HepG2 (cell line): ENCODE results near the gene TMEM231. TPM values are rescaled to one million over a fixed set of nuclear protein-coding genes. Genes with fewer than 3 reads are reported as not detected.
A peak's percentile ranks its signal among the peaks of the same experiment; 100 is the strongest.

Experiments
- ATAC-seq: fragments of 200-7000 bp; cut with Tn5 transposase; 3 replicates; pipeline ENCODE4 v1.9.1; 2020; ENCODE audit warnings: mild to moderate bottlenecking, moderate library complexity
- BruUV-seq: library from RNA; stranded (reverse); fragments of 400-500 nt; replicated peaks from 2 replicates; lab custom pipeline; 2021; lab: Mats Ljungman, UMichigan
- CTCF ChIA-PET: fragments of 300-600 bp; formaldehyde crosslinking; extraction: SDS; loops from one replicate; lab custom pipeline; 2021; ENCODE audit warnings: low total read pairs, inconsistent platforms, low intra/inter-chr PET ratio; lab: Yijun Ruan, JAX
- POLR2A ChIA-PET: fragments of 350-600 bp; sonication (Branson Sonifier 250); formaldehyde crosslinking; loops from one replicate; lab custom pipeline; 2020; ENCODE audit warnings: antibody characterized with exemption, inconsistent platforms; lab: Yijun Ruan, JAX
- DNase-seq: peaks from one replicate; pipeline ENCODE4 v3.0.0-alpha.2; 2015; ENCODE audit warnings: low spot score
- FAIRE-seq: peaks from 3 replicates; lab custom pipeline; 2011; peaks lifted over from hg19 to GRCh38; lab: Jason Lieb, UNC
- H2AFZ ChIP-seq: one replicate; pipeline ENCODE4 v1.6.1; 2011; ENCODE audit warnings: low read length, inconsistent platforms
- H3K27ac ChIP-seq: fragments of 300-600 bp; 3 replicates; pipeline ENCODE4 v1.8.0; 2011; ENCODE audit warnings: mixed run types, mild to moderate bottlenecking, mixed read lengths, low read length, inconsistent platforms; ENCODE audit not compliant: insufficient read depth; ENCODE audit errors: extremely low read length
- H3K27me3 ChIP-seq, 2 experiments: fragments of 200-600 bp in 1 of 2; 2 replicates in 1 of 2; 3 replicates in 1 of 2; pipeline versions ENCODE4 v1.6.0 to v1.8.0; 2011; ENCODE audit warnings: low read length in 2 of 2, mild to moderate bottlenecking in 2 of 2, moderate library complexity in 2 of 2, inconsistent platforms in 1 of 2; ENCODE audit not compliant: insufficient read depth in 2 of 2, control insufficient read depth in 1 of 2
- H3K36me3 ChIP-seq, 2 experiments: fragments of 200-600 bp in 1 of 2; replicated peaks in 1 of 2; 2 replicates in 1 of 2; 3 replicates in 1 of 2; pipeline versions ENCODE4 v1.5.1 to v1.8.0; 2011; ENCODE audit warnings: low read length in 2 of 2, inconsistent platforms in 1 of 2; ENCODE audit not compliant: insufficient read depth in 2 of 2, control insufficient read depth in 1 of 2
- H3K4me1 ChIP-seq: 2 replicates; pipeline ENCODE4 v1.5.1; 2012; ENCODE audit warnings: low read length, inconsistent platforms; ENCODE audit not compliant: insufficient read depth
- H3K4me2 ChIP-seq: 2 replicates; pipeline ENCODE4 v1.6.0; 2011; ENCODE audit warnings: low read depth, low read length, inconsistent platforms
- H3K4me3 ChIP-seq, 3 experiments: fragments of 200-600 bp in 1 of 3; sonication (generic), shearing (Covaris generic) in 1 of 3; replicated peaks in 1 of 3; 2 replicates each; pipeline ENCODE4 v1.5.1; 2011 to 2016; ENCODE audit warnings: low read length in 3 of 3, inconsistent platforms in 2 of 3, low read depth in 2 of 3, mild to moderate bottlenecking in 2 of 3, control low read depth in 1 of 3, mixed read lengths in 1 of 3; ENCODE audit not compliant: insufficient read depth in 1 of 3
- H3K79me2 ChIP-seq: one replicate; pipeline ENCODE4 v1.6.1; 2011; ENCODE audit warnings: low read length, inconsistent platforms; ENCODE audit not compliant: insufficient read depth
- H3K9ac ChIP-seq: 2 replicates; pipeline ENCODE4 v1.6.0; 2011; ENCODE audit warnings: mild to moderate bottlenecking, low read depth, low read length, inconsistent platforms; ENCODE audit not compliant: insufficient read depth
- H3K9me3 ChIP-seq: 2 replicates; pipeline ENCODE4 v1.5.1; 2012; ENCODE audit warnings: mild to moderate bottlenecking, low read length
- H4K20me1 ChIP-seq: 2 replicates; pipeline ENCODE4 v1.6.0; 2011; ENCODE audit warnings: inconsistent platforms, mild to moderate bottlenecking, low read length, moderate library complexity; ENCODE audit not compliant: insufficient read depth
- CREB3 ChIP-seq: sonication (generic); formaldehyde crosslinking; IDR thresholded peaks from 2 replicates; pipeline ENCODE4 v1.5.0; 2020; ENCODE audit warnings: missing genetic modification reagents
- GMEB1 ChIP-seq: sonication (generic); formaldehyde crosslinking; IDR thresholded peaks from 2 replicates; pipeline ENCODE4 v1.5.1; 2020; ENCODE audit warnings: missing genetic modification reagents, mild to moderate bottlenecking, borderline replicate concordance
- KMT2B ChIP-seq: IDR thresholded peaks from 2 replicates; pipeline ENCODE4 v1.6.1; 2016; ENCODE audit warnings: missing genetic modification reagents, missing compliant biosample characterization
- MNT ChIP-seq: fragments of 450-650 bp; IDR thresholded peaks from 2 replicates; pipeline ENCODE4 v1.6.1; 2016
- NPAS2 ChIP-seq: sonication (generic); formaldehyde crosslinking; IDR thresholded peaks from 2 replicates; pipeline ENCODE4 v1.8.0; 2022; ENCODE audit warnings: mild to moderate bottlenecking, missing genetic modification reagents, borderline replicate concordance
- PHB2 ChIP-seq: fragments of 450-650 bp; IDR thresholded peaks from 2 replicates; pipeline ENCODE4 v1.6.1; 2018; ENCODE audit not compliant: partially characterized antibody
- THAP11 ChIP-seq: IDR thresholded peaks from 2 replicates; pipeline ENCODE4 v1.6.1; 2016; ENCODE audit warnings: missing biosample characterization, missing genetic modification reagents
- ZBED4 ChIP-seq: sonication (generic); formaldehyde crosslinking; IDR thresholded peaks from 2 replicates; pipeline ENCODE4 v1.4.0; 2020; ENCODE audit warnings: missing genetic modification reagents, borderline replicate concordance
- ZNF143 ChIP-seq: sonication (generic); formaldehyde crosslinking; IDR thresholded peaks from 2 replicates; pipeline ENCODE4 v1.4.0; 2020; ENCODE audit warnings: missing genetic modification reagents
- ZNF326 ChIP-seq: sonication (generic); formaldehyde crosslinking; IDR thresholded peaks from 2 replicates; pipeline ENCODE4 v1.4.0; 2020; ENCODE audit warnings: missing genetic modification reagents, borderline replicate concordance
- WGBS: methylation state at CpG from one replicate; pipeline ENCODE4 v1.1.6; 2017; ENCODE audit warnings: low lambda C conversion rate; 5-methylcytosine and 5-hydroxymethylcytosine counted together
- in situ Hi-C: cut with HindIII; loops from 2 replicates; pipeline ENCODE4 v1.10.0; 2017; ENCODE audit warnings: low pct_unique_long_range_greater_than_20kb; ENCODE audit not compliant: extremely low pct_ligation_motif_present
- intact Hi-C: fragments of 100-400 bp; cut with micrococcal nuclease; formaldehyde crosslinking; loops from one replicate; pipeline ENCODE4 v1.10.0; 2022; ENCODE audit not compliant: unreplicated experiment
- polyA plus RNA-seq, 8 experiments: library from polyadenylated mRNA; depleted of rRNA in 3 of 8; stranded (reverse) in 7 of 8; unstranded in 1 of 8; fragments of >200 nt; fragmentation: Illumina TruSeq in 4 of 8; extraction: Trizol in 4 of 8; gene quantifications; 2 replicates each; pipeline versions ENCODE4 v1.2.1 to v1.2.3, GENCODE V29; 2011 to 2016; ENCODE audit warnings: low read depth in 4 of 8, missing spikeins in 1 of 8, mixed read lengths in 1 of 8; ENCODE audit not compliant: insufficient read depth in 1 of 8
- total RNA-seq, 5 experiments: library from RNA; depleted of rRNA; stranded (reverse); fragments of >200 nt; fragmentation: Illumina TruSeq; extraction: Trizol; gene quantifications; 2 replicates each; pipeline ENCODE4 v1.2.3, GENCODE V29; 2016; ENCODE audit warnings: low read depth in 1 of 5
- TF ChIP-seq, protein P1 (sequence below): sonication (generic); formaldehyde crosslinking; IDR thresholded peaks from 2 replicates; pipeline ENCODE4 v1.8.0; 2022; ENCODE audit warnings: low read depth, missing genetic modification reagents
- TF ChIP-seq, protein P2 (sequence below): sonication (generic); formaldehyde crosslinking; IDR thresholded peaks from 2 replicates; pipeline ENCODE4 v1.4.0; 2020; ENCODE audit warnings: mild to moderate bottlenecking, missing genetic modification reagents

Gene TMEM231
- total and polyA plus RNA-seq, 2 of the 13 experiments (the other 11 are each of a cell fraction or from before 2014, with no cell fraction given), result 3.5 to 7.4 TPM

DNA sequence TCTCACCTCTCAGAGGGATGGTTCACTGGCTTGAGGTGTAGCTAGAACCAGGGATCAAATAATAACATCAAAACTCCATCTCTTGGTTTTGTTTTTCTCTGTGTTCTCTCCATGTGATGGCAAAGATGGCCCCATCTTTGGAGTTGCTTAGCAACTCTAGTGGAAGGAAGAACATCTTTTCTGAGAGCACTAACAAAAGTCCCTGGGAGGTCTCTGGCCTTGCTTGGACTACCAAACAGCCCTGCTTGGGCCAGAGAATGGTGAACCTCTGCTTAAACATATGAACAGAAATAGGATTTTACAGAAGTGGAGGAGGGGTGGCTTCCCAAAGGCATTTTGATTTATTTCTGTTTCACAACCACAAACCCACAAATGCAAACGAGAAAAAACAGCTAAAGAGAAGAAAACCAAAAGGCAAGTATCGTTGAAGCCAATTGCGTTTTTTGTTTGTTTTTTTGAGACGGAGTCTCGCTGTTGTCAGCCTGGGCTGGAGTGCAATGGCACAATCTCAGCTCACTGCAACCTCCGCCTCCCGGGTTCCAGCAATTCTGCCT is 23.3 kb upstream of the TMEM231 start:
- H3K4me1 ChIP-seq, result no peaks in the 10 kb centered on the region
- intact Hi-C loops, result no loop called here
- H3K4me3 ChIP-seq, result no peak overlapping the region
- in situ Hi-C loops, result no loop called here
- H3K4me2 ChIP-seq, result no peak overlapping the region
- FAIRE-seq (no peak), ATAC-seq (no peak), DNase-seq (no peak)
- CTCF ChIA-PET, result no interaction called here
- H2AFZ ChIP-seq, result no peak overlapping the region
- no peaks in the 10 kb centered on the region for H3K9me3 ChIP-seq
- H4K20me1 ChIP-seq, result no peaks in the 10 kb centered on the region
- peaks cover 11 to 43% of the 10 kb centered on the region in 2 experiments for H3K36me3 ChIP-seq
- 89% methylated on average over 7 of the region's 7 CpGs for WGBS
- no peak overlapping the region for H3K9ac ChIP-seq
- H3K27ac ChIP-seq, result no peak overlapping the region
- TSS peak; percentile 28 for BruUV-seq
- POLR2A ChIA-PET, result no interaction called here
- no peaks in the 10 kb centered on the region for H3K79me2 ChIP-seq
- no peaks in the 10 kb centered on the region for H3K27me3 ChIP-seq
- TF ChIP-seq MNT (no peak), KMT2B (CRISPR knock-in tag) (no peak), CREB3 (no peak), ZNF326 (CRISPR knock-in tag) (no peak), NPAS2 (CRISPR knock-in tag) (no peak), ZBED4 (no peak), ZNF143 (CRISPR knock-in tag) (no peak), THAP11 (CRISPR knock-in tag) (no peak), PHB2 (no peak), GMEB1 (no peak)
- TF ChIP-seq, protein P1, sequence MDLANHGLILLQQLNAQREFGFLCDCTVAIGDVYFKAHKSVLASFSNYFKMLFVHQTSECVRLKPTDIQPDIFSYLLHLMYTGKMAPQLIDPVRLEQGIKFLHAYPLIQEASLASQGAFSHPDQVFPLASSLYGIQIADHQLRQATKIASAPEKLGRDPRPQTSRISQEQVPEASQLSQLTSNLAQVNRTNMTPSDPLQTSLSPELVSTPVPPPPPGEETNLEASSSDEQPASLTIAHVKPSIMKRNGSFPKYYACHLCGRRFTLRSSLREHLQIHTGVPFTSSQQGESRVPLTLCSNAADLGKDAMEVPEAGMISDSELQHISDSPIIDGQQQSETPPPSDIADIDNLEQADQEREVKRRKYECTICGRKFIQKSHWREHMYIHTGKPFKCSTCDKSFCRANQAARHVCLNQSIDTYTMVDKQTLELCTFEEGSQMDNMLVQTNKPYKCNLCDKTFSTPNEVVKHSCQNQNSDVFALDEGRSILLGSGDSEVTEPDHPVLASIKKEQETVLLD (CRISPR knock-in tag), result no peak
- TF ChIP-seq, protein P2, sequence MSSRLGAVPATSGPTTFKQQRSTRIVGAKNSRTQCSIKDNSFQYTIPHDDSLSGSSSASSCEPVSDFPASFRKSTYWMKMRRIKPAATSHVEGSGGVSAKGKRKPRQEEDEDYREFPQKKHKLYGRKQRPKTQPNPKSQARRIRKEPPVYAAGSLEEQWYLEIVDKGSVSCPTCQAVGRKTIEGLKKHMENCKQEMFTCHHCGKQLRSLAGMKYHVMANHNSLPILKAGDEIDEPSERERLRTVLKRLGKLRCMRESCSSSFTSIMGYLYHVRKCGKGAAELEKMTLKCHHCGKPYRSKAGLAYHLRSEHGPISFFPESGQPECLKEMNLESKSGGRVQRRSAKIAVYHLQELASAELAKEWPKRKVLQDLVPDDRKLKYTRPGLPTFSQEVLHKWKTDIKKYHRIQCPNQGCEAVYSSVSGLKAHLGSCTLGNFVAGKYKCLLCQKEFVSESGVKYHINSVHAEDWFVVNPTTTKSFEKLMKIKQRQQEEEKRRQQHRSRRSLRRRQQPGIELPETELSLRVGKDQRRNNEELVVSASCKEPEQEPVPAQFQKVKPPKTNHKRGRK (CRISPR knock-in tag), result no peak
